SK-N-SH (cell line): Measurements from ENCODE around the gene SNTG2. TPM values are rescaled to one million over a fixed set of nuclear protein-coding genes. Genes with fewer than 3 reads are reported as not detected.
"Not testable (repeated sequence)": the region's sequence is repeated elsewhere in the genome, so short reads cannot be mapped to it uniquely, and the experiment has no call there.

Experiments
- CTCF ChIA-PET: fragments of 300-600, 350-600 bp; formaldehyde crosslinking; extraction: SDS; loops from one replicate; lab custom pipeline; 2021; lab: Yijun Ruan, JAX
- POLR2A ChIA-PET: fragments of 350-600 bp; sonication (Branson Sonifier 250); formaldehyde crosslinking; extraction: SDS; loops from one replicate; lab custom pipeline; 2020; ENCODE audit warnings: antibody characterized with exemption, inconsistent platforms; lab: Yijun Ruan, JAX
- DNase-seq: peaks from one replicate; pipeline ENCODE4 v3.0.0; 2012
- H2AFZ ChIP-seq: fragments of 200-600 bp; sonication (generic); 2 replicates; pipeline ENCODE4 v1.8.1; 2016; ENCODE audit warnings: antibody characterized with exemption, mild to moderate bottlenecking, low read depth
- H3F3A ChIP-seq: fragments of 200-600 bp; sonication (generic); replicated peaks from 2 replicates; pipeline ENCODE3; 2016; ENCODE audit warnings: antibody characterized with exemption, mild to moderate bottlenecking; ENCODE audit not compliant: insufficient read depth
- H3K27ac ChIP-seq, 2 experiments: fragments of 200-500 bp in 1 of 2; fragments of 200-600 bp in 1 of 2; sonication (Bioruptor generic) in 1 of 2; sonication (generic), shearing (Covaris generic) in 1 of 2; 2 replicates each; pipeline versions ENCODE4 v1.5.1 to v1.6.1; 2014 to 2016; ENCODE audit warnings: low read depth in 2 of 2, inconsistent platforms in 1 of 2, low read length in 1 of 2, mild to moderate bottlenecking in 1 of 2, mixed read lengths in 1 of 2
- H3K27me3 ChIP-seq: fragments of 200-600 bp; sonication (generic), shearing (Covaris generic); 2 replicates; pipeline ENCODE4 v1.6.1; 2016; ENCODE audit warnings: mixed run types; ENCODE audit not compliant: insufficient read depth
- H3K36me3 ChIP-seq, 2 experiments: fragments of 200-500 bp in 1 of 2; fragments of 200-600 bp in 1 of 2; sonication (Bioruptor generic) in 1 of 2; sonication (generic) in 1 of 2; replicated peaks in 1 of 2; 2 replicates each; pipeline versions ENCODE3 to v1.5.1; 2014 to 2016; ENCODE audit warnings: low read length in 1 of 2, mild to moderate bottlenecking in 1 of 2; ENCODE audit not compliant: insufficient read depth in 2 of 2, control insufficient read depth in 1 of 2
- H3K4me1 ChIP-seq, 2 experiments: fragments of 200-500 bp in 1 of 2; fragments of 200-600 bp in 1 of 2; sonication (Bioruptor generic) in 1 of 2; sonication (generic), shearing (Covaris generic) in 1 of 2; 2 replicates each; pipeline versions ENCODE4 v1.5.1 to v1.6.1; 2014 to 2016; ENCODE audit warnings: low read depth in 1 of 2, low read length in 1 of 2, mixed run types in 1 of 2; ENCODE audit not compliant: insufficient read depth in 2 of 2, control insufficient read depth in 1 of 2
- H3K4me2 ChIP-seq: fragments of 200-600 bp; sonication (generic), shearing (Covaris generic); 2 replicates; pipeline ENCODE4 v1.6.1; 2017; ENCODE audit warnings: mixed run types
- H3K4me3 ChIP-seq, 2 experiments: fragments of 200-500 bp in 1 of 2; fragments of 200-600 bp in 1 of 2; sonication (Bioruptor generic) in 1 of 2; sonication (generic), shearing (Covaris generic) in 1 of 2; 2 replicates each; pipeline versions ENCODE4 v1.5.1 to v1.8.1; 2014 to 2016; ENCODE audit warnings: low read depth in 2 of 2, inconsistent platforms in 1 of 2, low read length in 1 of 2, mild to moderate bottlenecking in 1 of 2, mixed read lengths in 1 of 2, moderate library complexity in 1 of 2
- H3K79me2 ChIP-seq: fragments of 200-600 bp; sonication (generic); 2 replicates; pipeline ENCODE4 v1.8.1; 2017; ENCODE audit warnings: mild to moderate bottlenecking; ENCODE audit not compliant: insufficient read depth
- H3K9ac ChIP-seq: fragments of 200-600 bp; sonication (generic); 2 replicates; pipeline ENCODE4 v1.6.1; 2017; ENCODE audit warnings: mixed run types
- H3K9me2 ChIP-seq: fragments of 200-600 bp; sonication (generic); 2 replicates; pipeline ENCODE4 v1.6.1; 2017; ENCODE audit warnings: mixed run types
- H3K9me3 ChIP-seq: fragments of 200-600 bp; sonication (generic); 2 replicates; pipeline ENCODE4 v1.6.1; 2017; ENCODE audit warnings: mixed run types, mild to moderate bottlenecking, moderate library complexity
- H4K20me1 ChIP-seq: fragments of 200-600 bp; sonication (generic); 2 replicates; pipeline ENCODE4 v1.6.1; 2017; ENCODE audit warnings: mild to moderate bottlenecking, mixed run types; ENCODE audit not compliant: insufficient read depth
- EP300 ChIP-seq, 2 experiments: IDR thresholded peaks; 2 replicates each; pipeline versions ENCODE4 v1.4.0 to v1.6.1; 2012; ENCODE audit warnings: borderline replicate concordance in 1 of 2, low read depth in 1 of 2, low read length in 1 of 2
- NFIC ChIP-seq: IDR thresholded peaks from 2 replicates; pipeline ENCODE4 v1.4.0; 2012; ENCODE audit warnings: borderline replicate concordance
- POLR2AphosphoS5 ChIP-seq: IDR thresholded peaks from 2 replicates; pipeline ENCODE4 v1.6.1; 2012; ENCODE audit warnings: low read depth, low read length
- RAD21 ChIP-seq: IDR thresholded peaks from 2 replicates; pipeline ENCODE4 v1.6.1; 2012; ENCODE audit warnings: mild to moderate bottlenecking, low read length
- SMC3 ChIP-seq: IDR thresholded peaks from 2 replicates; pipeline ENCODE4 v1.6.1; 2012; ENCODE audit warnings: low read depth, low read length, improper control_type of control experiment
- YY1 ChIP-seq: IDR thresholded peaks from 2 replicates; pipeline ENCODE4 v1.4.0; 2012; ENCODE audit warnings: low read depth, mild to moderate bottlenecking
- WGBS: methylation state at CpG from one replicate; pipeline ENCODE4 v1.1.6; 2017; ENCODE audit warnings: low lambda C conversion rate; 5-methylcytosine and 5-hydroxymethylcytosine counted together
- polyA plus RNA-seq, 3 experiments: library from polyadenylated mRNA; depleted of rRNA; stranded (reverse); fragments of >200 nt; gene quantifications; 2 replicates each; pipeline ENCODE4 v1.2.3, GENCODE V29; 2012
- TF ChIP-seq, protein P1 (sequence below): IDR thresholded peaks from 2 replicates; pipeline ENCODE4; 2012
- TF ChIP-seq, protein P2 (sequence below): IDR thresholded peaks from 2 replicates; pipeline ENCODE4 v1.4.0; 2012; ENCODE audit warnings: low read depth, borderline replicate concordance

SNTG2 gene
- polyA plus RNA-seq, 1 of the 3 experiments (the other 2 are of a cell fraction): not detected

DNA sequence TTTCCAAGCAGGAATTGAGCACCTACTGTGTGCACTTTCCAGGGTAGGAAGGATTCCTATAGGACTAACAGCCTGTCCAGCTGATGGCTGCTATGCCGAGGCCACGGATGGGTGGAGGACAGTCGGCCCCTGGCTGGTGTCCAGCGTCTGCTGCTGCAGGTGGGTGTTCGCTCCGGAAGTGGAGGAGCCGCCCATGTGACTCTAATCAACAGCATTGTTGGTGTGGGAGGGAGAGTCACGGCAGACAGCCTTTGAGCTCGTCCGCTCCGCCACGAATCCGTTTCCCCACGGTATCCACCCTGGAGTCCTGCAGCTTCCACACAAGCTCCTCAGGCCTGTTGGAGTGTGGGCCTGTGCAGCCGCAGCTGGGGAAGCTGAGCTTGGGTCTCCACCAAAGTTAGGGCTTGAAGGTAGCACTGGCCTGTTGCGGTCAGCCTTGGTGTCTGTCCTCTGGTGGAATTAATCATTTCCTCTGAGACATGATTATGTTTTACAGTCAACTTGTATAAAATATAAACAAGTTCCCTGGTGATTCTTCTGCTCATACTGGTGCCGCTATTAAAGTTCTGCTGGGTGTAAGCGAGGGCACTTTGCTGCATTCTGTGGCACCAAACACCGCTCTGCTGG is 276.7 kb downstream of the SNTG2 start:
- H3K79me2 ChIP-seq: no peaks in the 10 kb centered on the region
- no peaks in the 10 kb centered on the region for H3K27me3 ChIP-seq
- no peak overlapping the region for H2AFZ ChIP-seq
- no peak overlapping the region for H3K4me2 ChIP-seq
- H3K9me3 ChIP-seq: no peaks in the 10 kb centered on the region; the same call in 1 of the 2 replicates
- WGBS: 51% methylated on average over 15 of the region's 19 CpGs
- no peak for TF ChIP-seq YY1
- TF ChIP-seq NFIC: no peak
- TF ChIP-seq POLR2AphosphoS5: no peak
- TF ChIP-seq SMC3: no peak
- TF ChIP-seq RAD21: no peak
- TF ChIP-seq, protein P1, sequence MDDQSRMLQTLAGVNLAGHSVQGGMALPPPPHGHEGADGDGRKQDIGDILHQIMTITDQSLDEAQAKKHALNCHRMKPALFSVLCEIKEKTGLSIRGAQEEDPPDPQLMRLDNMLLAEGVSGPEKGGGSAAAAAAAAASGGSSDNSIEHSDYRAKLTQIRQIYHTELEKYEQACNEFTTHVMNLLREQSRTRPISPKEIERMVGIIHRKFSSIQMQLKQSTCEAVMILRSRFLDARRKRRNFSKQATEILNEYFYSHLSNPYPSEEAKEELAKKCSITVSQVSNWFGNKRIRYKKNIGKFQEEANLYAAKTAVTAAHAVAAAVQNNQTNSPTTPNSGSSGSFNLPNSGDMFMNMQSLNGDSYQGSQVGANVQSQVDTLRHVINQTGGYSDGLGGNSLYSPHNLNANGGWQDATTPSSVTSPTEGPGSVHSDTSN: no peak
- TF ChIP-seq, all 33 proteins: peak for 0
- peaks cover 0 to 4% of the 10 kb centered on the region in 2 experiments; a peak in 1 of 4 replicates for H3K4me1 ChIP-seq
- ChIA-PET CTCF (interaction anchor here (1.1 to 1.7 kb wide), 8 partner anchors 10 to 591 kb away, joined by 3 to 8 read pairs (median 4); no protein-coding TSS in a partner anchor), POLR2A (no interaction called here)
- H3K36me3 ChIP-seq: no peaks in the 10 kb centered on the region
- no peak for DNase-seq
- H3F3A ChIP-seq: no peaks in the 10 kb centered on the region
- no peaks in the 10 kb centered on the region for H3K9me2 ChIP-seq
- H4K20me1 ChIP-seq: no peaks in the 10 kb centered on the region
- no peak overlapping the region for H3K4me3 ChIP-seq
- no peak overlapping the region for H3K9ac ChIP-seq
- no peak overlapping the region for H3K27ac ChIP-seq

DNA sequence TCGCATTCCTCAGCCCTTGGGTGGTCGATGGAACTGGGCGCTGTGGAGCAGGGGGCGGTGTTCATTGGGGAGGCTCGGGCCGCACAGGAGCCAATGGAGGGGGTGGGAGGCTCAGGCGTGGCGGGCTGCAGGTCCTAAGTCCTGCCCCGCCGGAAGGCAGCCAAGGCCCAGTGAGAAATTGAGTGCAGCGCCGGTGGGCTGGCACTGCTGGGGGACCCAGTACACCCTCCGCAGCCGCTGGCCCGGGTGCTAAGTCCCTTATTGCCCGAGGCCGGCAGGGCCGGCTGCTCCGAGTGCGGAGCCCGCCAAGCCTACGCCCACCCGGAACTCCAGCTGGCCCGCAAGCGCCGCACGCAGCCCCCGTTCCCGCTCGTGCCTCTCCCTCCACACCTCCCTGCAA is 278.9 kb downstream of the SNTG2 start:
- DNase-seq, H3K9me2 ChIP-seq, H3K4me3 ChIP-seq, H3K36me3 ChIP-seq, H3K9ac ChIP-seq, H3K27ac ChIP-seq, H3K4me1 ChIP-seq, POLR2A ChIA-PET, H3K79me2 ChIP-seq, H3F3A ChIP-seq, H2AFZ ChIP-seq, H3K9me3 ChIP-seq, H3K4me2 ChIP-seq, H3K27me3 ChIP-seq, H4K20me1 ChIP-seq: not testable (repeated sequence)
- 86% methylated on average over 28 of the region's 30 CpGs for WGBS
- CTCF ChIA-PET: interaction anchor here (1.1 kb wide), 1 partner anchor 8 kb away, joined by 3 read pairs; no protein-coding TSS in a partner anchor

DNA sequence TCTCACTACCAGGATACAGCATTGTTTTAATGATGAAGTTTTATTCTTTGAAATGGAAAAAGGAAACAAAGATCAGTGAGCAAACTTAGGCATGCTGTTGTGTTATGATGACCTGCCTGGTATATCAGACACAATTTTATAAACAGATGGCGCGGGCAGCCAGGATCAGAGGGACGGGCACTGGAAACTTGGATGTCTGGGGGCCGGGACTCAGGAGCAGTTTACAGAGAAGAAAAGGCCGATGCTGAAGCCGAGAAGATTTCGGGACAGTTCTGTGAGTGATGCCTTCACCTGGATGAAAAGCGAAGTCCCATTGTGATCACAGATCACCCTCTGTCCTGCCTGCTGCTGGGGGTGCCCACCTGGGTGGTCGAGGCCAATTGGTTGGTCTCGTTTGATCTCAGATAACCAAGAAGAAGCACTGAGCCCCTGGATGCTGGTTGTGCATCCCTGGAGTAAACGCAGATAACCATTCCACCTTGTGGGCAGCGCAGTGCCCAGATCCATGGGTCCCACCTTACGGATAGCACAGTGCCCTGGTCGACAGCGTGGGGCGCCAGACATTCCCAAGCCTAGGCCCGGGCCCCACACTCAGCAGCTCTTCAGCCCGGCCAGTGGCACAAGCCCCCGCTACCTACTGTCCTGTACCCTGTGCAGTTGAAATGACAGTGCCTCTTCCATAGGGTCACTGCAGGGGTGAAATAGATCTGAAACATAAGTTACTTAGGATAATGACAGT is 279.7 kb downstream of the SNTG2 start:
- CTCF ChIA-PET: no interaction called here
- no peaks in the 10 kb centered on the region for H4K20me1 ChIP-seq
- TF ChIP-seq POLR2AphosphoS5: no peak
- no peak for TF ChIP-seq SMC3
- TF ChIP-seq, protein P2, sequence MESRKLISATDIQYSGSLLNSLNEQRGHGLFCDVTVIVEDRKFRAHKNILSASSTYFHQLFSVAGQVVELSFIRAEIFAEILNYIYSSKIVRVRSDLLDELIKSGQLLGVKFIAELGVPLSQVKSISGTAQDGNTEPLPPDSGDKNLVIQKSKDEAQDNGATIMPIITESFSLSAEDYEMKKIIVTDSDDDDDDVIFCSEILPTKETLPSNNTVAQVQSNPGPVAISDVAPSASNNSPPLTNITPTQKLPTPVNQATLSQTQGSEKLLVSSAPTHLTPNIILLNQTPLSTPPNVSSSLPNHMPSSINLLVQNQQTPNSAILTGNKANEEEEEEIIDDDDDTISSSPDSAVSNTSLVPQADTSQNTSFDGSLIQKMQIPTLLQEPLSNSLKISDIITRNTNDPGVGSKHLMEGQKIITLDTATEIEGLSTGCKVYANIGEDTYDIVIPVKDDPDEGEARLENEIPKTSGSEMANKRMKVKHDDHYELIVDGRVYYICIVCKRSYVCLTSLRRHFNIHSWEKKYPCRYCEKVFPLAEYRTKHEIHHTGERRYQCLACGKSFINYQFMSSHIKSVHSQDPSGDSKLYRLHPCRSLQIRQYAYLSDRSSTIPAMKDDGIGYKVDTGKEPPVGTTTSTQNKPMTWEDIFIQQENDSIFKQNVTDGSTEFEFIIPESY: no peak
- no peak for TF ChIP-seq EP300 (IDR thresholded peaks at IDR 0.05; ENCODE audit: borderline replicate concordance in 1 of 2, low read depth in 1 of 2, low read length in 1 of 2)

More for the DNA sequence above, 279.7 kb downstream of the SNTG2 start:
- H3K9me2 ChIP-seq: no peaks in the 10 kb centered on the region
- peaks cover 0 to 4% of the 10 kb centered on the region in 2 experiments; a peak in 1 of 4 replicates for H3K4me1 ChIP-seq
- no peak overlapping the region; a peak in 1 of 4 replicates for H3K4me3 ChIP-seq
- H3K27ac ChIP-seq: no peak overlapping the region
- no peaks in the 10 kb centered on the region; the same call in 1 of the 2 replicates for H3K9me3 ChIP-seq
- WGBS: 47% methylated on average over 18 of the region's 19 CpGs
- H3K4me2 ChIP-seq: no peak overlapping the region
- H3K9ac ChIP-seq: no peak overlapping the region
- no peaks in the 10 kb centered on the region for H3K27me3 ChIP-seq
- DNase-seq: no peak
- POLR2A ChIA-PET: no interaction called here
- no peaks in the 10 kb centered on the region for H3K79me2 ChIP-seq
- no peaks in the 10 kb centered on the region for H3F3A ChIP-seq
- H2AFZ ChIP-seq: no peak overlapping the region
- no peaks in the 10 kb centered on the region for H3K36me3 ChIP-seq
